ENCODE measurements around the gene SPNS2.

GRCh38 chr17:4490637-4491061 is 8.0 kb upstream of the SPNS2 start:
- TF ChIP-seq, protein P1, sequence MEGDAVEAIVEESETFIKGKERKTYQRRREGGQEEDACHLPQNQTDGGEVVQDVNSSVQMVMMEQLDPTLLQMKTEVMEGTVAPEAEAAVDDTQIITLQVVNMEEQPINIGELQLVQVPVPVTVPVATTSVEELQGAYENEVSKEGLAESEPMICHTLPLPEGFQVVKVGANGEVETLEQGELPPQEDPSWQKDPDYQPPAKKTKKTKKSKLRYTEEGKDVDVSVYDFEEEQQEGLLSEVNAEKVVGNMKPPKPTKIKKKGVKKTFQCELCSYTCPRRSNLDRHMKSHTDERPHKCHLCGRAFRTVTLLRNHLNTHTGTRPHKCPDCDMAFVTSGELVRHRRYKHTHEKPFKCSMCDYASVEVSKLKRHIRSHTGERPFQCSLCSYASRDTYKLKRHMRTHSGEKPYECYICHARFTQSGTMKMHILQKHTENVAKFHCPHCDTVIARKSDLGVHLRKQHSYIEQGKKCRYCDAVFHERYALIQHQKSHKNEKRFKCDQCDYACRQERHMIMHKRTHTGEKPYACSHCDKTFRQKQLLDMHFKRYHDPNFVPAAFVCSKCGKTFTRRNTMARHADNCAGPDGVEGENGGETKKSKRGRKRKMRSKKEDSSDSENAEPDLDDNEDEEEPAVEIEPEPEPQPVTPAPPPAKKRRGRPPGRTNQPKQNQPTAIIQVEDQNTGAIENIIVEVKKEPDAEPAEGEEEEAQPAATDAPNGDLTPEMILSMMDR (IDR thresholded peaks at IDR 0.05), result no peak
- no peak for TF ChIP-seq POLR2A (IDR thresholded peaks at IDR 0.05)

All from body of pancreas (tissue), 4 donors.